GM18867 (cell line): ENCODE measurements around the gene MID2.
"Not testable (repeated sequence)": the region's sequence is repeated elsewhere in the genome, so short reads cannot be mapped to it uniquely, and the experiment has no call there.

ENCODE experiments used
- ATAC-seq: cut with Tn5 transposase; IDR thresholded peaks from one replicate; pipeline ENCODE4 v1.9.1; 2021; ENCODE audit warnings: mild to moderate bottlenecking, moderate library complexity; ENCODE audit not compliant: unreplicated experiment

MID2 gene

GRCh38 chrX:107940095-107940494, 114.4 kb downstream of the MID2 start:
- ATAC-seq = no peak

GRCh38 chrX:107955337-107955736, 129.7 kb downstream of the MID2 start:
- not testable (repeated sequence) for ATAC-seq

GRCh38 chrX:107968623-107969022, 143.0 kb downstream of the MID2 start:
- ATAC-seq = no peak

- no peak for ATAC-seq
Observed at GRCh38 chrX:107970073-107970472, 144.4 kb downstream of the MID2 start.

- ATAC-seq = no peak
Observed at GRCh38 chrX:107971636-107972035, 146.0 kb downstream of the MID2 start.
